ENCODE data around the gene SESN3.
"Not testable (repeated sequence)": the region's sequence is repeated elsewhere in the genome, so short reads cannot be mapped to it uniquely, and the experiment has no call there.

The SESN3 gene

DNA sequence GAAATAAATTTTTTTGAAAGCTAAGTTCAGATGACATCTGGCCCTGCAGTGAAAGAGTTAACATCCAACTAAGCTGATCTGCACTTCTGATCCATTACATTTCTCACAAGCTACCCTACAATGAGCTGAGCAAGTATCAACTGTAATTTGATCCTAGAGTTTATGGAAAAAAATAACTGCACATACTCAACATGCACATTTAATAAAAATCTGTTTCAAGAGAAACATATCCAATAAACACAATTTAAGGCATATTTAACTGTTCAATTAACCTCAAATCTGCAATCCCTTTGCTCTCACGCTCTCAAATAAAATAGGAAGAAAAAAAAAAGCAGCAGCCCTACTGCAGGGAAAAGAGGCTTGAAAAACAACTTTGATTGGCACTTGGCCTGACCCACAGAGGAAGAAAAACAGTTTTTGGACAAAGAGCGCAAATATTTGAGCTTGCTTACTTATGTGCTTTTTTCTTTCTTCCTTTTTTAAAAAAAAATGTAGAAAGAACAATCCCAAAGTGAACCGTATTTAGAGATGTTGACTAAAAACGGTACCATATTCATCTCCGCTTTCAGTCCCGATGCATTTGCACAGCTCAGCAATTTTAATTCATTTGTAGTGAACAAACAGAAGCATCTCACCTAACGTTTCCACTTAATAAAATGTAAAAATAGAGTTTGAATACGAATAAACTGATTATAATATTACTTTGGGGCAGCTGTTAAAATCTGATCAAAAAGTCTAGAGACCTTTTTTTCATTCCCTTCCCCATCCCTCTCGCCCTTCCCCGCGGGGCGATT is 1.6 kb downstream of the SESN3 start:
- Histone ChIP-seq H2AFZ (ENCODE audit: low read depth) (peak overlapping the region; percentile 54; the same call in 1 of the 2 replicates), H3K27me3 (ENCODE audit: insufficient read depth, low read depth) (no peaks in the 10 kb centered on the region), H3K9ac (peak overlapping the region; percentile 38; the same call in 1 of the 2 replicates), H3K4me2 (peak overlapping the region; percentile 57), H3K4me3 (IDR thresholded peaks at IDR 0.05; ENCODE audit: insufficient read depth, low read depth, low read length) (no peak overlapping the region), H3K36me3 (ENCODE audit: insufficient read depth) (no peaks in the 10 kb centered on the region), H3K79me2 (ENCODE audit: insufficient read depth, low read depth) (peaks cover 40% of the 10 kb centered on the region), H4K20me1 (ENCODE audit: insufficient read depth) (no peaks in the 10 kb centered on the region), H3K27ac (peak overlapping the region; percentile 53), H3K4me1 (ENCODE audit: low read depth, poor library complexity, severe bottlenecking) (peaks cover 29% of the 10 kb centered on the region)
- TF ChIP-seq, protein P1, sequence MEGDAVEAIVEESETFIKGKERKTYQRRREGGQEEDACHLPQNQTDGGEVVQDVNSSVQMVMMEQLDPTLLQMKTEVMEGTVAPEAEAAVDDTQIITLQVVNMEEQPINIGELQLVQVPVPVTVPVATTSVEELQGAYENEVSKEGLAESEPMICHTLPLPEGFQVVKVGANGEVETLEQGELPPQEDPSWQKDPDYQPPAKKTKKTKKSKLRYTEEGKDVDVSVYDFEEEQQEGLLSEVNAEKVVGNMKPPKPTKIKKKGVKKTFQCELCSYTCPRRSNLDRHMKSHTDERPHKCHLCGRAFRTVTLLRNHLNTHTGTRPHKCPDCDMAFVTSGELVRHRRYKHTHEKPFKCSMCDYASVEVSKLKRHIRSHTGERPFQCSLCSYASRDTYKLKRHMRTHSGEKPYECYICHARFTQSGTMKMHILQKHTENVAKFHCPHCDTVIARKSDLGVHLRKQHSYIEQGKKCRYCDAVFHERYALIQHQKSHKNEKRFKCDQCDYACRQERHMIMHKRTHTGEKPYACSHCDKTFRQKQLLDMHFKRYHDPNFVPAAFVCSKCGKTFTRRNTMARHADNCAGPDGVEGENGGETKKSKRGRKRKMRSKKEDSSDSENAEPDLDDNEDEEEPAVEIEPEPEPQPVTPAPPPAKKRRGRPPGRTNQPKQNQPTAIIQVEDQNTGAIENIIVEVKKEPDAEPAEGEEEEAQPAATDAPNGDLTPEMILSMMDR (conservative IDR thresholded peaks at IDR 0.05; ENCODE audit: low read depth, low read length), result no peak

DNA sequence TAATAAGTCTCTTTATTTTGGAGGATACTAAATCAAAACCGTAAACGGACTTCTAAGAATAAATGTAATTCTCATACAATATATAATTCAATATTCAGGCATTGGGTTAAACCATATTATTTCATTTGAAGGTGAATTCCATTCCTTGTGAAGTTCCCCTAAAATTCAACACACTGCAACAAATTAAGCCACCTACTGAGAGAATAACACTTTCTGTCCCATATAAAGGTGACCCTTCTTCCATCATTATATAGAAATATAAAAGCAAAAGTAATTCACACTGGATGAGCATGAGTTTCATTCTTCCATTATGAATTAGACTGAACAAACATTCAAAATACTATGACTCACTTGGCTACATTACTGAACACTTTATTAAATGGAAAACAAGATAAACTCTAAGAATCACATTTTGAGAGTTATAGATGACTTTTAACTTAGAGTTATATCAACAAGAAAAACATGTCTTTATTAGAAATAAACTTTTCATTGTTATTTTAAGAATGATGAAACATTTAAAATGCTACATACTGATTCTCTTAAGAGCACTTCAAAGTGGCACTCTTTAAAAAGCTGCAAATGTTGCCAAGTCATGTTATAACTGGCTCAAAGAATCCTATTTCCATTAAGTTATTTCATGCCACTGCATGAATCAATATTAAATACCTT is 2.8 kb downstream of the SESN3 start:
- Histone ChIP-seq H4K20me1 (ENCODE audit: insufficient read depth) (no peaks in the 10 kb centered on the region), H2AFZ (ENCODE audit: low read depth) (no peak overlapping the region), H3K36me3 (ENCODE audit: insufficient read depth) (no peaks in the 10 kb centered on the region), H3K27me3 (ENCODE audit: insufficient read depth, low read depth) (no peaks in the 10 kb centered on the region), H3K27ac (peak overlapping the region; percentile 53; the same call in 1 of the 2 replicates), H3K4me2 (peak overlapping the region; percentile 57), H3K9ac (no peak overlapping the region), H3K4me3 (IDR thresholded peaks at IDR 0.05; ENCODE audit: insufficient read depth, low read depth, low read length) (no peak overlapping the region), H3K4me1 (ENCODE audit: low read depth, poor library complexity, severe bottlenecking) (peaks cover 29% of the 10 kb centered on the region), H3K79me2 (ENCODE audit: insufficient read depth, low read depth) (peaks cover 40% of the 10 kb centered on the region)
- TF ChIP-seq, protein P1 (conservative IDR thresholded peaks at IDR 0.05; ENCODE audit: low read depth, low read length), result no peak

GRCh38 chr11:95227060-95227459 is 3.9 kb downstream of the SESN3 start:
- H3K4me3 ChIP-seq (IDR thresholded peaks at IDR 0.05; ENCODE audit: insufficient read depth, low read depth, low read length); H2AFZ ChIP-seq (ENCODE audit: low read depth); H3K9ac ChIP-seq; H3K27ac ChIP-seq; H3K36me3 ChIP-seq (ENCODE audit: insufficient read depth); H3K27me3 ChIP-seq (ENCODE audit: insufficient read depth, low read depth); H4K20me1 ChIP-seq (ENCODE audit: insufficient read depth): not testable (repeated sequence)
- peaks cover 40% of the 10 kb centered on the region for H3K79me2 ChIP-seq (ENCODE audit: insufficient read depth, low read depth)
- H3K4me1 ChIP-seq (ENCODE audit: low read depth, poor library complexity, severe bottlenecking), result peaks cover 29% of the 10 kb centered on the region
- H3K4me2 ChIP-seq, result 0 out of 2 replicates have a peak overlapping the region, but pooled peaks have one; percentile 57

GRCh38 chr11:95222817-95223216 is 8.2 kb downstream of the SESN3 start:
- Histone ChIP-seq H3K9ac (no peak overlapping the region), H3K27ac (no peak overlapping the region), H3K36me3 (ENCODE audit: insufficient read depth) (no peaks in the 10 kb centered on the region), H3K4me1 (ENCODE audit: low read depth, poor library complexity, severe bottlenecking) (peaks cover 16% of the 10 kb centered on the region), H4K20me1 (ENCODE audit: insufficient read depth) (no peaks in the 10 kb centered on the region), H3K79me2 (ENCODE audit: insufficient read depth, low read depth) (peaks cover 29% of the 10 kb centered on the region), H3K4me3 (IDR thresholded peaks at IDR 0.05; ENCODE audit: insufficient read depth, low read depth, low read length) (no peak overlapping the region), H3K4me2 (no peak overlapping the region), H3K27me3 (ENCODE audit: insufficient read depth, low read depth) (no peaks in the 10 kb centered on the region), H2AFZ (ENCODE audit: low read depth) (no peak overlapping the region)
- TF ChIP-seq, protein P1 (conservative IDR thresholded peaks at IDR 0.05; ENCODE audit: low read depth, low read length), result no peak

All from KMS-11 (cell line).